Heart right ventricle (tissue), 16 donors: ENCODE results near the gene DLX1. TPM values are rescaled to one million over a fixed set of nuclear protein-coding genes. Genes with fewer than 3 reads are reported as not detected.

Experiments
- ATAC-seq, 8 donors: fragments of 200-7000 bp; cut with Tn5 transposase; one replicate each; pipeline ENCODE4 v1.9.1; 2020; ENCODE audit warnings: mild to moderate bottlenecking in 8 of 8, moderate library complexity in 8 of 8, moderate number of reproducible peaks in 1 of 8
- DNase-seq, 2 donors: peaks; one replicate each; pipeline ENCODE4 v3.0.0-alpha.2; 2020
- H3K27ac ChIP-seq, 10 donors: fragments of 200-600 bp; sonication (generic) in 2 of 10; one replicate each; pipeline versions ENCODE4 v1.5.0 to v1.8.0; 2020 to 2022; ENCODE audit warnings: mild to moderate bottlenecking in 3 of 10
- H3K27me3 ChIP-seq, 7 donors: fragments of 200-600 bp; one replicate each; pipeline ENCODE4 v1.8.0; 2021 to 2022; ENCODE audit warnings: mild to moderate bottlenecking in 2 of 7
- H3K36me3 ChIP-seq, 9 donors: fragments of 200-600 bp; sonication (generic) in 1 of 9; one replicate each; pipeline versions ENCODE4 v1.5.0 to v1.8.0; 2020 to 2022; ENCODE audit warnings: mild to moderate bottlenecking in 2 of 9
- H3K4me1 ChIP-seq, 9 donors: fragments of 200-600 bp; sonication (generic) in 1 of 9; one replicate each; pipeline versions ENCODE4 v1.5.0 to v1.8.0; 2020 to 2022; ENCODE audit warnings: mild to moderate bottlenecking in 4 of 9
- H3K4me3 ChIP-seq, 10 donors: fragments of 200-600 bp; sonication (generic) in 2 of 10; one replicate each; pipeline versions ENCODE4 v1.5.0 to v1.8.0; 2020 to 2022; ENCODE audit warnings: mild to moderate bottlenecking in 7 of 10, moderate library complexity in 2 of 10
- H3K9me3 ChIP-seq, 11 donors: fragments of 200-600 bp in 10 of 11; sonication (generic) in 2 of 11; one replicate each; pipeline versions ENCODE4 v1.5.0 to v1.8.0; 2013 to 2022; ENCODE audit warnings: mild to moderate bottlenecking in 2 of 11, control low read depth in 1 of 11, moderate library complexity in 1 of 11
- WGBS, 2 donors: extraction: QIAGEN DNeasy Blood & Tissue Kit; methylation state at CpG; one replicate each; pipeline ENCODE4 v1.1.7; 2013; ENCODE audit warnings: inconsistent platforms in 1 of 2; 5-methylcytosine and 5-hydroxymethylcytosine counted together
- intact Hi-C, 10 donors: fragments of 100-400 bp; cut with DNase I; formaldehyde crosslinking; loops; one replicate each; pipeline versions ENCODE4 v1.11.1 to v1.14.2; 2022
- polyA plus RNA-seq, 2 donors: library from polyadenylated mRNA; stranded (reverse); fragments of 200-250 nt; gene quantifications; one replicate each; pipeline ENCODE4 v1.2.3, GENCODE V29; 2013
- total RNA-seq, 10 donors: library from RNA; stranded (reverse); fragmentation: NEBNext Ultra II Directional in 3 of 10; extraction: Animal tissue kit (Norgen Biotek cat#: 25700) in 3 of 10; gene quantifications; one replicate each; pipeline versions ENCODE4 v1.2.1 to v1.2.4, GENCODE V29; 2021 to 2023
- TF ChIP-seq, protein P1 (sequence below), 9 donors: fragments of 200-600 bp; sonication (generic) in 2 of 9; IDR thresholded peaks; one replicate each; pipeline versions ENCODE4 v1.5.0 to v1.8.0; 2021 to 2022; ENCODE audit warnings: antibody characterized with exemption in 9 of 9, mild to moderate bottlenecking in 5 of 9, moderate library complexity in 1 of 9
- donor health status: Arrhythmogenic right ventricular cardiomyopathy.
- donor health status: ischemic (EF 13 %, LVEDD 7.1; RV severe dilation, severe dysfunction).
- donor health status: healthy with polysubstance abuse.
- donor health status: DM: no; HTN: yes; CAD: no.
- donor health status: DM: no; HTN: no; CAD: no.
- donor health status: ischemic (EF 25% LVEDD 6.9; RV normal size, moderate dysfunction).
- donor health status: ischemic (EF 25% LVEDD 5.7; RV mildly dilated, moderate dysfunction).
- donor health status: healthy.
- donor health status: DM: yes; HTN: yes; CAD: no.
- donor health status: Ischemic cardiomyopathy.
- donor health status: ischemic (EF 35%, LVEDD 5.7; RV mildly dilated, moderate dysfunction).
- donor health status: nonischemic (EF 11% LVEDD 7.7; RV severe dilation, severe dysfunction).
- donor health status: DM: yes; HTN: yes; CAD: no.
- donor health status: PGD.
- donor health status: ischemic (EF 29% LVEDD 5.4; RV normal size, mild dysfunction).
- donor health status: nonischemic (EF 23%, LVEDD 6.1; RV moderate dilation, normal function).

DLX1 gene
- total and polyA plus RNA-seq, 12 donors = 0.10 to 0.41 TPM; not detected in 10

DNA sequence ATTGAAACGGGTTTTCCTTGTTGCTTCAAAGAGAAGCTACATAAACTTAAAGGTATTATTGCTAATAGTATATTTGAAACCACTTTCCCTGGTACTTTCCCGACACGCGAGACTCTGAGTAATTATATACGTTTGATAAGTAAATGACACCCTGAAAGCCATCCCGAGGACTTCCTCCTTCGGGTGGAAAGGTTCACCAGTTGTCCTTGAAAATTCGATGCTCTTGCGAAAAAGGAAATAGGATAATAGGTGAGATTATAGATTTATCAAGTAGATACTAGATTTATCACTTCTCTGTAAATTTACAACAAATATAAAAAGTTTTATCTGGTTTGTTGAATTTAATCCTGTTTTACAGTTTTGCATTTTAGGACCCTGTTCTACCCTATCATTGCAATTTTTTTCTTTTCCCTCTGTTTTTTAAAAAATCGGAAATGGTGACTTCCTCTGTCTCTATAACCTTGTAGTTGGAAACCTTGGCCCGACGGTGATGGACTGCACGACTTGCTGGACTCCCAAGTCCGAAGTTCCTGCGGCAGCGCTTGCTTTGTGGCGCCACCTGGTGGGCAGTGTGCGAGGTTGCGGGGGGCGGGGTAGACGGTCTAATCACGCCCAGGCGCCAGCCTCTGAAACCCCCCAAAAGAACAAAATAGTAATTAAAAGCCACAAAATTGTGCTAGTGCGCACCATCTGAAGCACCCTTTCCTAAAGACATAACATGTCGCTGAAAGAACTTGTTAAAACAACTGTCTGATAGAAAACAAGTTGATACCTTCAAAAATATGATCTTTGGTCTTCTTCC lies 18.4 kb downstream of the DLX1 start:
- intact Hi-C loops = loop anchor here in 9 of 10 donors (1.0 to 10.0 kb wide), 9 partner anchors 179 to 529 kb away; partner anchors contain the start of gene HAT1 (in 1 of the 9)
- Histone ChIP-seq H3K27me3 (peaks cover 85 to 100% (median 100%) of the 10 kb centered on the region in 7 donors), H3K4me3 (peak overlapping the region in 3 of 10 donors; percentile 50 to 66 (median 54)), H3K27ac (no peak overlapping the region), H3K36me3 (no peaks in the 10 kb centered on the region), H3K9me3 (no peaks in the 10 kb centered on the region), H3K4me1 (peaks cover 18 to 83% (median 59%) of the 10 kb centered on the region in 9 donors)
- peak; percentile 60 to 84 (median 78) for ATAC-seq
- TF ChIP-seq, protein P1, sequence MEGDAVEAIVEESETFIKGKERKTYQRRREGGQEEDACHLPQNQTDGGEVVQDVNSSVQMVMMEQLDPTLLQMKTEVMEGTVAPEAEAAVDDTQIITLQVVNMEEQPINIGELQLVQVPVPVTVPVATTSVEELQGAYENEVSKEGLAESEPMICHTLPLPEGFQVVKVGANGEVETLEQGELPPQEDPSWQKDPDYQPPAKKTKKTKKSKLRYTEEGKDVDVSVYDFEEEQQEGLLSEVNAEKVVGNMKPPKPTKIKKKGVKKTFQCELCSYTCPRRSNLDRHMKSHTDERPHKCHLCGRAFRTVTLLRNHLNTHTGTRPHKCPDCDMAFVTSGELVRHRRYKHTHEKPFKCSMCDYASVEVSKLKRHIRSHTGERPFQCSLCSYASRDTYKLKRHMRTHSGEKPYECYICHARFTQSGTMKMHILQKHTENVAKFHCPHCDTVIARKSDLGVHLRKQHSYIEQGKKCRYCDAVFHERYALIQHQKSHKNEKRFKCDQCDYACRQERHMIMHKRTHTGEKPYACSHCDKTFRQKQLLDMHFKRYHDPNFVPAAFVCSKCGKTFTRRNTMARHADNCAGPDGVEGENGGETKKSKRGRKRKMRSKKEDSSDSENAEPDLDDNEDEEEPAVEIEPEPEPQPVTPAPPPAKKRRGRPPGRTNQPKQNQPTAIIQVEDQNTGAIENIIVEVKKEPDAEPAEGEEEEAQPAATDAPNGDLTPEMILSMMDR (IDR thresholded peaks at IDR 0.05) = peak; percentile 73 to 91 (median 84)
- WGBS, 2 donors = 3 to 4% methylated on average over 25 of the region's 25 CpGs
- peak; percentile 80 to 84 for DNase-seq

DNA sequence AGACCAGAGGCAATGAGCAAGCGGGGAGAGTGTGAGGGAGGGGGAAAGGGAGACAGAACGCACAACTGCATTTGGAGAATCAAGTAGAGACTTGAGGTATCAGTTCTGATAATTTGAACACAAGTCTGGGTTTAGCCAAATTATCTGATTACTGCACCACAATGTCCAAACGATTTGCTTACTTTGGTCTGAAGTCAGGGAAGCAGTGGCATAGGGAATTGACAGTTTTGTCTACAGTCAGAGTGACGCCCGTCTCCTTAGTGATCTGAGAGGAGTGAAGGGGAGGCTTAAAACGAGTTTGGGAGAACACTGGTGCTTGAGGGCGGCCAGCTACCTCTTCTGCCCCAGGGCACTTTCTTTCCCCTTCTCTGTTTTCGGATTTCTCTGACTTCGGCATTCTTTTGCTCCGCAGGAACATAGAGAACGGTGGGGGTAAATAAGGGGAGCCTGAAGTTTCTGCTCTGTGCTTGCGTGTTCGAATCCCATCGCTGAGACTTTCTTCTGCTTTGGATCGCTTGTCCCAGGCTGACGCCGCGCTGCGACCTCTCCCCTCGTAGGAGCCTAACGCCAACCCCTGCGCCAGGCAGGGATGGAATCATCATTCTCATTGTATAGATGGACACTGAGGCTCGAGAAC lies 20.3 kb downstream of the DLX1 start:
- TF ChIP-seq, protein P1 (IDR thresholded peaks at IDR 0.05) = no peak
- peaks cover 73 to 99% (median 98%) of the 10 kb centered on the region in 7 donors for H3K27me3 ChIP-seq
- no peaks in the 10 kb centered on the region for H3K9me3 ChIP-seq
- DNase-seq (no peak), ATAC-seq (no peak)
- H3K27ac ChIP-seq = no peak overlapping the region
- H3K4me3 ChIP-seq = peak overlapping the region in 1 of 10 donors; percentile 39
- H3K36me3 ChIP-seq = no peaks in the 10 kb centered on the region
- intact Hi-C loops = loop anchor here in 9 of 10 donors (5.0 to 10.0 kb wide), 8 partner anchors 181 to 531 kb away; partner anchors contain the start of gene HAT1 (in 1 of the 9)
- H3K4me1 ChIP-seq = peaks cover 9 to 64% (median 43%) of the 10 kb centered on the region in 9 donors
- WGBS, 2 donors = 7 to 10% methylated on average over 23 of the region's 23 CpGs

DNA sequence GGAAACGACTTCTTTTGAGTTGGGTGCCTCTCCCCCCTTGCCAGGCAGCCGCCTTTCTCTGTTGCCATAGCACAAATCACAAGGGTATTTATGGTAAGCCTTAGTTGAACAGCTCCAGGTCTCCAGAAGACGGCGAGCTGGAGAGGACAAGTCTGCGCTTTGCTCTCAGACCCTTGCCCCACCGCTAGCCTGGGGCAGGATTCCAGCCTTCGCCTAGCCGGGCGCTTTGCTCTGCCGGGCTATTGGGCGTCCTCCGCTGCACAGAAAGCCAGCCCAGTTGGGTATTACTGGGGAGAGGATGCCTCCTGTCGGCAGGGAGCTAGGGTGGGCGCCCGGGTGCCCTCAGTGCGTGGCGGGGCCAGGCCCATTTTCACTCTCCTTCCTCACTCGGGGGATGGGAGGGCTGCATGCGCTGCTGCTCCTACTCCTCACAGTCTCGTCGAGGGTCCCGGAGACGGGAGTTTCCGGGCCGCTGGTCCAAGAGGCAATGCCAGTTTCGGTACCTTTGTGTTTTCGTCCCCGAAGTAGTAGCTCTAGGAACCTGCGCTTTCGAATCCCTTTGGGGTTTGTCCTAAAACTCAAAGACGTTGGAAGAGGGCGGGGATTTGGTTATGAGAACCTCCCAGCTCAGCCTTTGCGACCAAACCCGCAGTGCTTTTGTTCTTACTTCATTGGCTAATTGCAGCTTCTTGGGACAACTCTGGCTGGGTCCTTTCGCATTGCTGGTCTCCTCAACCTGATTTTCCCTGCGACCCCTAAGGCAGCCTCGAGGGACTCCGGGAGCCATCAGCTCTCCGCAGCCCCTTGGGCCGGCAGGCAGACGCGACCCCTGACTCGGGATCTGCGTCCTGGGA lies 21.0 kb downstream of the DLX1 start:
- TF ChIP-seq, protein P1 (IDR thresholded peaks at IDR 0.05) = peak in 5 of 9 donors; percentile 14 to 49 (median 37)
- DNase-seq = no peak
- peak overlapping the region in 3 of 10 donors; percentile 18 to 39 (median 23) for H3K4me3 ChIP-seq
- H3K36me3 ChIP-seq = no peaks in the 10 kb centered on the region
- intact Hi-C loops = loop anchor here in 9 of 10 donors (5.0 to 10.0 kb wide), 8 partner anchors 182 to 532 kb away; partner anchors contain the start of gene HAT1 (in 1 of the 9)
- H3K27me3 ChIP-seq = peaks cover 66 to 95% (median 92%) of the 10 kb centered on the region in 7 donors
- peaks cover 8 to 57% (median 36%) of the 10 kb centered on the region in 9 donors for H3K4me1 ChIP-seq
- H3K27ac ChIP-seq = no peak overlapping the region
- no peaks in the 10 kb centered on the region for H3K9me3 ChIP-seq
- ATAC-seq = peak in 3 of 8 donors; percentile 12 to 30 (median 22)
- WGBS, 2 donors = 3 to 4% methylated on average over 44 of the region's 44 CpGs
